CD4-positive, alpha-beta T cell treated with Interferon gamma for 1 hour (primary cell): Measurements from ENCODE around the gene BBS7.

ENCODE experiments used
- DNase-seq: peaks from one replicate; pipeline ENCODE4 v3.0.0-alpha.2; 2020

The BBS7 gene

GRCh38 chr4:121789960-121790829 lies 80.1 kb downstream of the BBS7 start:
- DNase-seq: no peak

- DNase-seq: no peak
Observed at GRCh38 chr4:121789455-121789854, 80.8 kb downstream of the BBS7 start.

- DNase-seq: no peak
Observed at GRCh38 chr4:121788896-121789295, 81.4 kb downstream of the BBS7 start.

- no peak for DNase-seq
Observed at GRCh38 chr4:121786221-121786620, 84.1 kb downstream of the BBS7 start.

GRCh38 chr4:121785479-121785878 lies 84.8 kb downstream of the BBS7 start:
- no peak for DNase-seq

GRCh38 chr4:121784975-121785374 lies 85.3 kb downstream of the BBS7 start:
- no peak for DNase-seq

- no peak for DNase-seq
Observed at GRCh38 chr4:121784401-121784800, 85.9 kb downstream of the BBS7 start.

- no peak for DNase-seq
Observed at GRCh38 chr4:121783210-121783609, 87.1 kb downstream of the BBS7 start.

GRCh38 chr4:121778991-121779628 lies 91.2 kb downstream of the BBS7 start:
- no peak for DNase-seq

- no peak for DNase-seq
Observed at GRCh38 chr4:121777625-121778024, 92.6 kb downstream of the BBS7 start.

GRCh38 chr4:121776610-121777401 lies 93.5 kb downstream of the BBS7 start:
- DNase-seq: no peak
